Upper lobe of left lung (tissue), 4 donors: Measurements from ENCODE around the gene OPCML.

Experiments
- CTCF ChIP-seq, 6 experiments: fragments of 450-650 bp in 4 of 6; fragments of 200-600 bp in 2 of 6; sonication (generic) in 2 of 6; IDR thresholded peaks; one replicate each; pipeline ENCODE4 v1.5.1; 2016 to 2019; ENCODE audit warnings: antibody characterized with exemption in 6 of 6
- POLR2A ChIP-seq, 4 donors: fragments of 450-650 bp; IDR thresholded peaks; one replicate each; pipeline ENCODE4 v1.5.1; 2016 to 2017; ENCODE audit warnings: antibody characterized with exemption in 4 of 4, mild to moderate bottlenecking in 2 of 4

DNA sequence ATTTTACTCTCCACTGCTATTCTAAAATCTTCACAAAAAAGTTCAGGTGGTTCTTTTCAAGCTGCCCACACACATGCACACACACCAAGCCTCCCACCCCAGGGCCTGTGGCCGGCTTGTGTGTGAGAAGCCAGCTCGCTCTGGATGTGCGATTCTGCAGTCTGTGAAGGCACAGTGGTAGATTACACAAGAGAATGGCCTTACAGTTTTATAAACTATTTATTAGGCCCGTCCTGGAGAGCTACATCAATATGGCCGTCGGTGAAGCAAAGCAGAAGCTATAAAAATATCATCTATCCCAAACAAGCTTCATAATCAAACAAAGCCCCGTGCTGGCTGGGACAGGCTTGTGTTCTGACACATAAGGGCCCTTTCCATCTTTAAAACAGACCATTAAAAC, 240.5 kb downstream of the OPCML start:
- TF ChIP-seq CTCF (IDR thresholded peaks at IDR 0.05) (no peak), POLR2A (IDR thresholded peaks at IDR 0.05) (no peak)
